GM06990 (cell line): Measurements from ENCODE around the gene TLR7.

Experiments
- DNase-seq: peaks from one replicate; pipeline ENCODE4 v3.0.0-alpha.2; 2011; ENCODE audit not compliant: insufficient read length; ENCODE audit errors: extremely low read depth
- H3K27me3 ChIP-seq: replicated peaks from 2 replicates; pipeline ENCODE4 v1.6.0; 2011; ENCODE audit warnings: low read length; ENCODE audit not compliant: control insufficient read depth, insufficient read depth
- H3K36me3 ChIP-seq: 2 replicates; pipeline ENCODE4 v1.5.1; 2011; ENCODE audit warnings: low read length; ENCODE audit not compliant: control insufficient read depth, insufficient read depth
- H3K4me3 ChIP-seq: replicated peaks from 2 replicates; pipeline ENCODE4 v1.5.1; 2011; ENCODE audit warnings: low read depth, mild to moderate bottlenecking, control low read depth, low read length
- TF ChIP-seq, protein P1 (sequence below): IDR thresholded peaks from 2 replicates; pipeline ENCODE4 v1.5.1; 2011; ENCODE audit warnings: low read length, control low read depth, mild to moderate bottlenecking, inconsistent platforms; ENCODE audit not compliant: insufficient read depth, poor library complexity, severe bottlenecking

The TLR7 gene

GRCh38 chrX:12906046-12906761, 39.3 kb downstream of the TLR7 start, which contains the start of gene TLR8:
Gene TLR8 (plus strand): TSS chrX:12906620. CDS start chrX:12906707, 87 bp downstream.
- Histone ChIP-seq H3K36me3 (no peaks in the 10 kb centered on the region), H3K27me3 (no peaks in the 10 kb centered on the region), H3K4me3 (no peak within 1 kb of the TSS)
- TF ChIP-seq, protein P1, sequence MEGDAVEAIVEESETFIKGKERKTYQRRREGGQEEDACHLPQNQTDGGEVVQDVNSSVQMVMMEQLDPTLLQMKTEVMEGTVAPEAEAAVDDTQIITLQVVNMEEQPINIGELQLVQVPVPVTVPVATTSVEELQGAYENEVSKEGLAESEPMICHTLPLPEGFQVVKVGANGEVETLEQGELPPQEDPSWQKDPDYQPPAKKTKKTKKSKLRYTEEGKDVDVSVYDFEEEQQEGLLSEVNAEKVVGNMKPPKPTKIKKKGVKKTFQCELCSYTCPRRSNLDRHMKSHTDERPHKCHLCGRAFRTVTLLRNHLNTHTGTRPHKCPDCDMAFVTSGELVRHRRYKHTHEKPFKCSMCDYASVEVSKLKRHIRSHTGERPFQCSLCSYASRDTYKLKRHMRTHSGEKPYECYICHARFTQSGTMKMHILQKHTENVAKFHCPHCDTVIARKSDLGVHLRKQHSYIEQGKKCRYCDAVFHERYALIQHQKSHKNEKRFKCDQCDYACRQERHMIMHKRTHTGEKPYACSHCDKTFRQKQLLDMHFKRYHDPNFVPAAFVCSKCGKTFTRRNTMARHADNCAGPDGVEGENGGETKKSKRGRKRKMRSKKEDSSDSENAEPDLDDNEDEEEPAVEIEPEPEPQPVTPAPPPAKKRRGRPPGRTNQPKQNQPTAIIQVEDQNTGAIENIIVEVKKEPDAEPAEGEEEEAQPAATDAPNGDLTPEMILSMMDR, result no peak
- DNase-seq, result no peak

- DNase-seq, result no peak
- H3K4me3 ChIP-seq, result no peak overlapping the region
Measured at GRCh38 chrX:12910423-12911121, 43.7 kb downstream of the TLR7 start.

GRCh38 chrX:12911122-12911470, 44.2 kb downstream of the TLR7 start:
- H3K36me3 ChIP-seq, result no peaks in the 10 kb centered on the region
- no peaks in the 10 kb centered on the region for H3K27me3 ChIP-seq
- no peak overlapping the region for H3K4me3 ChIP-seq
- no peak for DNase-seq
- TF ChIP-seq, protein P1, result no peak

More at GRCh38 chrX:12910423-12911121, 43.7 kb downstream of the TLR7 start:
- no peaks in the 10 kb centered on the region for H3K27me3 ChIP-seq
- no peaks in the 10 kb centered on the region for H3K36me3 ChIP-seq
- TF ChIP-seq, protein P1, result no peak

DNA sequence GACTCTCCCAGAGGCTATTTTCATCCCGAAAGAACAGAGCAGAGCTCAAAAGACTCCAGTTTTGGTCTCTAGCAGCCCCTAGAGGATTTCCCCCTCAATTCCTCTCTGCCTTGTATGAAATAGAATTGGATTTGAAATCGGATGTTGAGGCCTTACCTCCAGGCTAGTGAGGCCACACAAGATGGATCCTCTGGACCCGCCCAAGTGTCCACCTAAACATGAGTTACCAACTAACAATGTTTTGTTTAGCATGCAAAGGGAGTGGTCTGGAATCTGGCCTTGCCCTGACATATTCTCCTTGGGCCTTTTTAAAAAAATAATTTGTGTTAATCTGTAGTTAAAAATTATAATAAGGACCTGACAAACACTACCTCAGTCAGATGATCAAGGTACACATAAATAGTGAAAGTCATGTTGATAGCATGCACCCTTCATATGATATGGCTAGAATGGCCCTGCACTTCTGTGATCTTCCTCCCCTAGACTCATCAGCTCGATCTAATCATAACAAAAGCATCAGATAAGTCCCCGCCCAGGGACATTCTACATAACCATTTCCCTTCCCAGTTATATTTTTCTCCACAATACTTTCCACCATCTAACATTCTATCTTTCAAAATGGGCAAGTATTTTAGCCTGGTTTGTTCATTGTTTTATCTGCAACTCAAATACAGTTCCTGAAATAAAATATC, 46.1 kb downstream of the TLR7 start:
- H3K36me3 ChIP-seq, result no peaks in the 10 kb centered on the region
- H3K27me3 ChIP-seq, result no peaks in the 10 kb centered on the region
- no peak for DNase-seq
- TF ChIP-seq, protein P1, result no peak
- no peak overlapping the region for H3K4me3 ChIP-seq

DNA sequence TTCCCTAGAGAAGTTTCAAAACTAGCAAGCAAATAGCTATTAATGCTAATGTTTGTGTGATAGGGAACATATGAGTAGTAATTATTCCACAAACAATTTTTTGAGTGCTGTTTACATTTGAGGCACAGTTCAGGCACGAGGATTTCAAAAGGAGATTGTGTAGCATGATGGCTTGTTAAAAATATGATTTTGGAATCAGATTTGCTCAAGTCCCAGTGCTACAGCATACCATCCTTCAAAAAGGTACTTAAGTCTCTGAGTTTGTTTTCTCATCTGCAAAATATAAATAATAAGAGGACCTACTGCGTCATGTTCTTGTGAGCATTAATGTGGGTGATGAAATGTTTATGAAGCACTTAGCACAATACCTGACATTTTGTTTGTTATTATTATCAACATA, 50.9 kb downstream of the TLR7 start:
- Histone ChIP-seq H3K4me3 (no peak overlapping the region), H3K36me3 (no peaks in the 10 kb centered on the region), H3K27me3 (no peaks in the 10 kb centered on the region)
- no peak for DNase-seq
- TF ChIP-seq, protein P1, result no peak
